Measurements from ENCODE around the gene TRIM44. TPM values are rescaled to one million over a fixed set of nuclear protein-coding genes. Genes with fewer than 3 reads are reported as not detected.

TRIM44 gene
- total and polyA plus RNA-seq, 10 of the 15 experiments (the other 5 are each of a cell fraction or from before 2014, with no cell fraction given) = 6.7 to 93.0 (median 27.6) TPM

GRCh38 chr11:35617687-35618496 is 44.7 kb upstream of the TRIM44 start, which contains the start of gene FJX1 (continued):
- peak; percentile 39 for TF ChIP-seq USF1 (IDR thresholded peaks at IDR 0.05; ENCODE audit: borderline replicate concordance, extremely low read length, insufficient read depth, low read depth, low read length)
- TF ChIP-seq BHLHE40 (IDR thresholded peaks at IDR 0.05; ENCODE audit: borderline replicate concordance in 1 of 2, low read depth in 2 of 2, low read length in 1 of 2) = no peak
- TF ChIP-seq TAF1 (IDR thresholded peaks at IDR 0.05; ENCODE audit: borderline replicate concordance, low read depth, low read length) = no peak
- TF ChIP-seq EED (IDR thresholded peaks at IDR 0.05; ENCODE audit: low read depth) = 0 out of 2 replicates have a peak, but pooled peaks have one; percentile 16
- no peak for TF ChIP-seq RELB (IDR thresholded peaks at IDR 0.05; ENCODE audit: low read depth)
- TF ChIP-seq DPF2 (IDR thresholded peaks at IDR 0.05) = no peak
- TF ChIP-seq POU2F2 (IDR thresholded peaks at IDR 0.05; ENCODE audit: borderline replicate concordance, low read depth, low read length) = no peak
- TF ChIP-seq RBBP5 (conservative IDR thresholded peaks at IDR 0.05) = no peak
